OCI-LY3 (cell line): ENCODE data around the gene LAMC1.

ENCODE experiments used
- EZH2phosphoT487 ChIP-seq: fragments of 200-600 bp; shearing (Covaris generic); IDR thresholded peaks from 2 replicates; pipeline ENCODE4 v1.6.1; 2018; ENCODE audit warnings: antibody characterized with exemption, mixed run types, low read depth
- TF ChIP-seq, protein P1 (sequence below): fragments of 200-600, 300-600 bp; sonication (generic); IDR thresholded peaks from 2 replicates; pipeline ENCODE4 v1.5.1; 2014; ENCODE audit warnings: antibody characterized with exemption, low read length, low read depth

DNA sequence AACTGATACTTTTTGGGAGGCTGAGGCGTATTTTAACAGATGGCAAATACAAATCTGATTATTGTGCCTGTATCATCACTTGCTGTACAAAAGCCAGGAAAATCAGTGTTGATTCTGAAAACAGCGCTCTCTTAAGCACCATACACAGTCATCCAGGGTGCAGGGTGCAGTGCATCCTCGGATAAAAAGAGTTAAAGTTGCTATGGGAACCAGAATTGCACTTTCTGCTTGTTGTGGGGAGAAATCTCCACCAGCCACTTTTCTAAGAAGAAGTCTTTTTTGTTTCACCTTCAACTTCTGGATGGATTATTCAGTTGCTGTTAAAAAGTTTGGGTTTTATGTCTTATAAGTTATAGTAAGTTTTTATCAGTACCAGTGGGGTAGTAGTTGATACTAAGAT lies 3.8 kb downstream of the LAMC1 start:
- TF ChIP-seq, protein P1, sequence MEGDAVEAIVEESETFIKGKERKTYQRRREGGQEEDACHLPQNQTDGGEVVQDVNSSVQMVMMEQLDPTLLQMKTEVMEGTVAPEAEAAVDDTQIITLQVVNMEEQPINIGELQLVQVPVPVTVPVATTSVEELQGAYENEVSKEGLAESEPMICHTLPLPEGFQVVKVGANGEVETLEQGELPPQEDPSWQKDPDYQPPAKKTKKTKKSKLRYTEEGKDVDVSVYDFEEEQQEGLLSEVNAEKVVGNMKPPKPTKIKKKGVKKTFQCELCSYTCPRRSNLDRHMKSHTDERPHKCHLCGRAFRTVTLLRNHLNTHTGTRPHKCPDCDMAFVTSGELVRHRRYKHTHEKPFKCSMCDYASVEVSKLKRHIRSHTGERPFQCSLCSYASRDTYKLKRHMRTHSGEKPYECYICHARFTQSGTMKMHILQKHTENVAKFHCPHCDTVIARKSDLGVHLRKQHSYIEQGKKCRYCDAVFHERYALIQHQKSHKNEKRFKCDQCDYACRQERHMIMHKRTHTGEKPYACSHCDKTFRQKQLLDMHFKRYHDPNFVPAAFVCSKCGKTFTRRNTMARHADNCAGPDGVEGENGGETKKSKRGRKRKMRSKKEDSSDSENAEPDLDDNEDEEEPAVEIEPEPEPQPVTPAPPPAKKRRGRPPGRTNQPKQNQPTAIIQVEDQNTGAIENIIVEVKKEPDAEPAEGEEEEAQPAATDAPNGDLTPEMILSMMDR = no peak
- TF ChIP-seq EZH2phosphoT487 = no peak
